HCT116 (cell line): ENCODE measurements around the gene ZNF747.

ENCODE experiments used
- CEBPB ChIP-seq: IDR thresholded peaks from 2 replicates; pipeline ENCODE4 v1.6.1; 2012; ENCODE audit warnings: low read depth
- EZH2 ChIP-seq: fragments of 200-600 bp; sonication (generic); IDR thresholded peaks from 2 replicates; pipeline ENCODE4 v1.6.1; 2017; ENCODE audit warnings: antibody characterized with exemption, mixed run types
- FOSL1 ChIP-seq: IDR thresholded peaks from 2 replicates; pipeline ENCODE4 v1.6.1; 2012; ENCODE audit warnings: low read depth
- JUND ChIP-seq: IDR thresholded peaks from 2 replicates; pipeline ENCODE4 v1.6.1; 2012
- POLR2A ChIP-seq: IDR thresholded peaks from 2 replicates; pipeline ENCODE4 v1.7.0; 2011; ENCODE audit warnings: borderline replicate concordance; ENCODE audit not compliant: insufficient read depth, insufficient read length; ENCODE audit errors: extremely low read depth
- POLR2AphosphoS5 ChIP-seq: IDR thresholded peaks from 2 replicates; pipeline ENCODE4 v1.6.1; 2011; ENCODE audit warnings: mild to moderate bottlenecking, low read depth, low read length, moderate library complexity
- RAD21 ChIP-seq: IDR thresholded peaks from 2 replicates; pipeline ENCODE4 v1.6.1; 2012; ENCODE audit warnings: low read depth, mild to moderate bottlenecking
- REST ChIP-seq: IDR thresholded peaks from 2 replicates; pipeline ENCODE4 v1.6.1; 2012; ENCODE audit warnings: low read depth
- SIN3A ChIP-seq: IDR thresholded peaks from 2 replicates; pipeline ENCODE4 v1.6.1; 2012; ENCODE audit warnings: low read depth
- SP1 ChIP-seq: IDR thresholded peaks from 2 replicates; pipeline ENCODE4 v1.6.1; 2012; ENCODE audit warnings: low read depth
- YY1 ChIP-seq: IDR thresholded peaks from 2 replicates; pipeline ENCODE4 v1.6.1; 2011; ENCODE audit warnings: low read length, low read depth, moderate library complexity, mild to moderate bottlenecking; ENCODE audit not compliant: insufficient replicate concordance; ENCODE audit errors: extremely low read depth
- TF ChIP-seq, protein P1 (sequence below), 3 experiments: fragments of 200-600 bp in 1 of 3; sonication (generic) in 1 of 3; IDR thresholded peaks in 2 of 3; conservative IDR thresholded peaks in 1 of 3; 2 replicates each; pipeline ENCODE4 v1.5.1; 2012 to 2017; ENCODE audit warnings: low read depth in 2 of 3, low read length in 2 of 3, antibody characterized with exemption in 1 of 3, borderline replicate concordance in 1 of 3, control low read depth in 1 of 3, mild to moderate bottlenecking in 1 of 3, mixed read lengths in 1 of 3, mixed run types in 1 of 3, moderate library complexity in 1 of 3; ENCODE audit not compliant: insufficient read depth in 1 of 3
- TF ChIP-seq, protein P2 (sequence below): IDR thresholded peaks from 2 replicates; pipeline ENCODE4 v1.6.1; 2012
- TF ChIP-seq, protein P3 (sequence below): IDR thresholded peaks from 2 replicates; pipeline ENCODE4 v1.6.1; 2011; ENCODE audit warnings: mild to moderate bottlenecking, low read length, moderate library complexity; ENCODE audit not compliant: insufficient replicate concordance; ENCODE audit errors: extremely low read depth

DNA sequence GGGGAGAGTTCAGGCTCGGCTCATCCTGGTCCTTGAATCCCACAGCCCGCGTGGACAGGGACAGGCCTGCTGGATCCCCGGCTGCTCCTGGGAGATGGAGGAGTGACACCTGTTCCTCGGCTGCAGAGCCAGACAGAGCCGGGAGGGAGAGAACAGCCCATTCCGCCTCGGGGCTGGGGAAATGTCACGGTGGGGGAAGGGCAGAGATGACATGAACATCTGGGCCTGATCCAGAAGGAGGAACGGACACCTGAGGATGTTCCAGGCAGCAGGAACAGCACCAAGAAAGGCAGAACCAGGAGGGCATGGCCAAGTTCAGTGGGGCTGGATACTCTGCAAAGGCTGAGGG lies 21.4 kb upstream of the ZNF747 start:
- TF ChIP-seq YY1 (no peak), POLR2A (no peak), REST (no peak), POLR2AphosphoS5 (no peak), EZH2 (no peak), JUND (no peak), RAD21 (no peak), SP1 (no peak), FOSL1 (no peak), CEBPB (no peak), SIN3A (no peak)
- TF ChIP-seq, protein P1, sequence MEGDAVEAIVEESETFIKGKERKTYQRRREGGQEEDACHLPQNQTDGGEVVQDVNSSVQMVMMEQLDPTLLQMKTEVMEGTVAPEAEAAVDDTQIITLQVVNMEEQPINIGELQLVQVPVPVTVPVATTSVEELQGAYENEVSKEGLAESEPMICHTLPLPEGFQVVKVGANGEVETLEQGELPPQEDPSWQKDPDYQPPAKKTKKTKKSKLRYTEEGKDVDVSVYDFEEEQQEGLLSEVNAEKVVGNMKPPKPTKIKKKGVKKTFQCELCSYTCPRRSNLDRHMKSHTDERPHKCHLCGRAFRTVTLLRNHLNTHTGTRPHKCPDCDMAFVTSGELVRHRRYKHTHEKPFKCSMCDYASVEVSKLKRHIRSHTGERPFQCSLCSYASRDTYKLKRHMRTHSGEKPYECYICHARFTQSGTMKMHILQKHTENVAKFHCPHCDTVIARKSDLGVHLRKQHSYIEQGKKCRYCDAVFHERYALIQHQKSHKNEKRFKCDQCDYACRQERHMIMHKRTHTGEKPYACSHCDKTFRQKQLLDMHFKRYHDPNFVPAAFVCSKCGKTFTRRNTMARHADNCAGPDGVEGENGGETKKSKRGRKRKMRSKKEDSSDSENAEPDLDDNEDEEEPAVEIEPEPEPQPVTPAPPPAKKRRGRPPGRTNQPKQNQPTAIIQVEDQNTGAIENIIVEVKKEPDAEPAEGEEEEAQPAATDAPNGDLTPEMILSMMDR (IDR thresholded peaks at IDR 0.05 in 2 of 3, conservative IDR thresholded peaks at IDR 0.05 in 1 of 3; ENCODE audit: borderline replicate concordance in 1 of 3, insufficient read depth in 1 of 3, low read depth in 2 of 3, low read length in 2 of 3) = no peak
- TF ChIP-seq, protein P2, sequence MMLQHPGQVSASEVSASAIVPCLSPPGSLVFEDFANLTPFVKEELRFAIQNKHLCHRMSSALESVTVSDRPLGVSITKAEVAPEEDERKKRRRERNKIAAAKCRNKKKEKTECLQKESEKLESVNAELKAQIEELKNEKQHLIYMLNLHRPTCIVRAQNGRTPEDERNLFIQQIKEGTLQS = no peak
- TF ChIP-seq, protein P3, sequence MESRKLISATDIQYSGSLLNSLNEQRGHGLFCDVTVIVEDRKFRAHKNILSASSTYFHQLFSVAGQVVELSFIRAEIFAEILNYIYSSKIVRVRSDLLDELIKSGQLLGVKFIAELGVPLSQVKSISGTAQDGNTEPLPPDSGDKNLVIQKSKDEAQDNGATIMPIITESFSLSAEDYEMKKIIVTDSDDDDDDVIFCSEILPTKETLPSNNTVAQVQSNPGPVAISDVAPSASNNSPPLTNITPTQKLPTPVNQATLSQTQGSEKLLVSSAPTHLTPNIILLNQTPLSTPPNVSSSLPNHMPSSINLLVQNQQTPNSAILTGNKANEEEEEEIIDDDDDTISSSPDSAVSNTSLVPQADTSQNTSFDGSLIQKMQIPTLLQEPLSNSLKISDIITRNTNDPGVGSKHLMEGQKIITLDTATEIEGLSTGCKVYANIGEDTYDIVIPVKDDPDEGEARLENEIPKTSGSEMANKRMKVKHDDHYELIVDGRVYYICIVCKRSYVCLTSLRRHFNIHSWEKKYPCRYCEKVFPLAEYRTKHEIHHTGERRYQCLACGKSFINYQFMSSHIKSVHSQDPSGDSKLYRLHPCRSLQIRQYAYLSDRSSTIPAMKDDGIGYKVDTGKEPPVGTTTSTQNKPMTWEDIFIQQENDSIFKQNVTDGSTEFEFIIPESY = no peak
